HFFc6 (cell line): Measurements from ENCODE around the gene OCA2. TPM values are rescaled to one million over a fixed set of nuclear protein-coding genes. Genes with fewer than 3 reads are reported as not detected.

Experiments used
- DNase-seq: peaks from one replicate; pipeline ENCODE4 v3.0.0-alpha.2; 2018
- H3K27ac Mint-ChIP-seq: 2 replicates; pipeline ENCODE4 v1.8.0; 2020; ENCODE audit warnings: mild to moderate bottlenecking, mixed read lengths
- H3K27me3 Mint-ChIP-seq: 2 replicates; pipeline ENCODE4 v1.8.0; 2021; ENCODE audit warnings: mild to moderate bottlenecking, moderate library complexity, mixed read lengths; ENCODE audit not compliant: insufficient read depth
- H3K36me3 Mint-ChIP-seq: 2 replicates; pipeline ENCODE4 v1.8.0; 2021; ENCODE audit warnings: low read depth, mixed read lengths
- H3K4me1 Mint-ChIP-seq: 2 replicates; pipeline ENCODE4 v1.8.0; 2020; ENCODE audit warnings: low read depth, mixed read lengths
- H3K4me3 Mint-ChIP-seq: 2 replicates; pipeline ENCODE4 v1.8.0; 2020; ENCODE audit warnings: mild to moderate bottlenecking, moderate library complexity, mixed read lengths
- H3K9me3 Mint-ChIP-seq: 2 replicates; pipeline ENCODE4 v1.8.0; 2020; ENCODE audit warnings: mild to moderate bottlenecking, mixed read lengths
- total RNA-seq, 6 experiments: library from RNA; stranded (reverse); fragmentation: NEBNext Ultra II Directional; extraction: Animal tissue kit (Norgen Biotek cat#: 25700); gene quantifications; 2 replicates in 1 of 6; 3 replicates in 5 of 6; pipeline ENCODE4 v1.2.3, GENCODE V29; 2021
- TF ChIP-seq, protein P1 (sequence below): fragments of 200-600 bp; sonication (generic); IDR thresholded peaks from 2 replicates; pipeline ENCODE4 v1.5.0; 2021; ENCODE audit warnings: antibody characterized with exemption, mild to moderate bottlenecking

Gene OCA2
- total RNA-seq, 6 experiments from 2014 or later: not detected

DNA sequence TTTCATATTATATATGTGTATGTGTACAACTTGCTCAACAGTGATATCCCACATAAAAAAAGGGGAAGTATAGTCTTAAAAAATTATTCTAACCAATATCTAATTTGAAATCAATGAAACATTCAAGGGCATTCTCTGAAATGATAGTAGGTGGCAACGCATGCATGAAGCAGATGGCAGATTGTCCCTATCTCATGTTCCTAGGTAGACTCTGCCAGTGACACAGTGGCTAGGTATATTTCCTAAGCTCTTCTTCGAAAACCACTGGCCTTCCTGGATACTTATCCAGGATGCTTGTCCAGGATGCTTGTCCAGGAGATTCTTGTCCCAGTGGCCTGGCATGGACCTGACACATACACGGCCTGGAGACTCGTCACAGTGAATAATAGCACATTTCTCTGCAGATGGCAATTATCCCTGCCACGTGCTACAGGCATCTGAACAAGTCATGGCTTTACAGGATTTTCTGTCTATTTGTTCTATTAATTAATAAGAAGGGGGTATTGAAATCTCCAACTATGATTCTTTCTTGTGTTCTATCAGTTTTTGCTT lies 54.9 kb downstream of the OCA2 start:
- Mint-ChIP-seq H3K36me3 (no peaks in the 10 kb centered on the region), H3K9me3 (0 out of 2 replicates have a peak, but pooled peaks cover 3% of the 10 kb centered on the region), H3K27ac (no peak overlapping the region), H3K4me3 (no peak overlapping the region), H3K27me3 (peaks cover 1% of the 10 kb centered on the region; the same call in 1 of the 2 replicates), H3K4me1 (no peaks in the 10 kb centered on the region)
- TF ChIP-seq, protein P1, sequence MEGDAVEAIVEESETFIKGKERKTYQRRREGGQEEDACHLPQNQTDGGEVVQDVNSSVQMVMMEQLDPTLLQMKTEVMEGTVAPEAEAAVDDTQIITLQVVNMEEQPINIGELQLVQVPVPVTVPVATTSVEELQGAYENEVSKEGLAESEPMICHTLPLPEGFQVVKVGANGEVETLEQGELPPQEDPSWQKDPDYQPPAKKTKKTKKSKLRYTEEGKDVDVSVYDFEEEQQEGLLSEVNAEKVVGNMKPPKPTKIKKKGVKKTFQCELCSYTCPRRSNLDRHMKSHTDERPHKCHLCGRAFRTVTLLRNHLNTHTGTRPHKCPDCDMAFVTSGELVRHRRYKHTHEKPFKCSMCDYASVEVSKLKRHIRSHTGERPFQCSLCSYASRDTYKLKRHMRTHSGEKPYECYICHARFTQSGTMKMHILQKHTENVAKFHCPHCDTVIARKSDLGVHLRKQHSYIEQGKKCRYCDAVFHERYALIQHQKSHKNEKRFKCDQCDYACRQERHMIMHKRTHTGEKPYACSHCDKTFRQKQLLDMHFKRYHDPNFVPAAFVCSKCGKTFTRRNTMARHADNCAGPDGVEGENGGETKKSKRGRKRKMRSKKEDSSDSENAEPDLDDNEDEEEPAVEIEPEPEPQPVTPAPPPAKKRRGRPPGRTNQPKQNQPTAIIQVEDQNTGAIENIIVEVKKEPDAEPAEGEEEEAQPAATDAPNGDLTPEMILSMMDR: no peak
- DNase-seq: no peak

DNA sequence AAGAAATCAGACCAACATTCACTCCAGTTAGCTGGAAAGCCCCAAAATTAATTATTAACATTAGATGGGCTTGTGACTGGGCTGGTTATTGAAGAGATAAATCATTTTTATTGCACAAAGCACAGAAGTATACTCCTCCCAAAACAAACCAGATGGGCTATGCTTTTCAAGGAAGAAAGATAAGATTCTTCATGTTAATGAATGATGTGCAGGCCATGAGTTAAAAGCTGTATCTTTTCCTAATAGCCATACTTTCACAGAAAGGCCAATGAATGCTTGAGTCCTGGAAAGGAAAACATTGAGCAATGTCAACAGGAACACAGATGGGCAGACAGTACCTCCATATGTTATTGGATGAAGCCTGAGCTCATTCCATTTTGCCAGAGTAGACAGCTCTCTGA lies 55.4 kb downstream of the OCA2 start:
- Mint-ChIP-seq H3K36me3 (no peaks in the 10 kb centered on the region), H3K4me3 (no peak overlapping the region), H3K27me3 (peaks cover 1% of the 10 kb centered on the region; the same call in 1 of the 2 replicates), H3K9me3 (peaks cover 4% of the 10 kb centered on the region; the same call in 1 of the 2 replicates), H3K4me1 (no peaks in the 10 kb centered on the region), H3K27ac (no peak overlapping the region)
- TF ChIP-seq, protein P1: no peak
- no peak for DNase-seq

DNA sequence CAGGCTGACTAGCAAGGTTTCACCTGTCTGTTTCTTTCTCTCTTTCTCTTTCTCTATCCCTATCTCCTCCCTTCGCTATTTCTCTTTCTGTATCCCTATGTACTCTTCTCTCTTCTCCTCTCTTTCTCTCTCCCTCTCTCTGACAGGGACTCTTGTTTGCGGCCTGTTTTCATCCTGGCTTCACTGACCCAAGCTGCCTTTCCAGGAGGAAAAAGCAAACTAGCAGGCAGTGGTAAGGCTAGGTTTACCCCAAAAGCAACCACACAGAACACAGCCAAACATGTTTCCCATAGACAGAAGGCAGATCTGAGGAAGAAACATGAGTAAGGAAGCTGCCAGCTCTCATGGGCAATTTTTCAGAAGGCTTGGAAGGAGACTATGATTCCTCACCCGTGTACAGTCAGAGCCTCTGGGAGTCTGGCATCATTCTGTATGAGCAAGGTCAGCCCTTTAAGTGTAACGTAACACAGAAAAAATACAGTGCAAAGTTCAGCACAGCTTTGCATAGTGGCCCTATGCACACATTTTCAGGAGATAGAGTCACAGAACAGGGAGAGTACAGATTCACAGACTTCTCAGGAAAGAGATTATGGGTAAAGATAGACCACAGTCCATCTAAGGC lies 61.0 kb downstream of the OCA2 start:
- H3K4me1 Mint-ChIP-seq: no peaks in the 10 kb centered on the region
- no peaks in the 10 kb centered on the region for H3K36me3 Mint-ChIP-seq
- TF ChIP-seq, protein P1: no peak
- no peaks in the 10 kb centered on the region; the same call in 1 of the 2 replicates for H3K27me3 Mint-ChIP-seq
- no peak overlapping the region for H3K27ac Mint-ChIP-seq
- DNase-seq: no peak
- peaks cover 19% of the 10 kb centered on the region; the same call in 1 of the 2 replicates for H3K9me3 Mint-ChIP-seq
- no peak overlapping the region for H3K4me3 Mint-ChIP-seq

DNA sequence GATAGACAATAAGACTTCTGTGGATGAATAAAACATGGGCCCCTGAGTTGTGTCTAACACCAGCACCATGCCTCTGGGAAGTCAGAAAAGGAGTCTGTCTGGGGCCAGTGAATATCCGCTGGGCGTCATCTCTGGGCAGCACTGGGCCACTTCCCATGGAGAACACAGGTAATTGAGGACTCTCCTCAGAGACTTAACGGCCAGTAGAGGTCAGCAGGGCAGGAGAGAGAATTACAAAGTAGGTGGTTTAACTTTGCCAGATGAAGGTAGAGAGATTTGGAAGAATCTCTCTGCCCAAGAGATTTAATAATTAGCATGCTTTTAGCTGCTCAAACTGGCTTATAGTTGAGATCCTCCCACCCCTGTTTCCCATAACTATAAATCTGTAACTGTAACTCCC lies 65.7 kb downstream of the OCA2 start:
- TF ChIP-seq, protein P1: no peak
- Mint-ChIP-seq H3K4me1 (no peaks in the 10 kb centered on the region), H3K4me3 (no peak overlapping the region), H3K9me3 (peaks cover 26% of the 10 kb centered on the region), H3K27ac (no peak overlapping the region), H3K27me3 (no peaks in the 10 kb centered on the region; the same call in 1 of the 2 replicates), H3K36me3 (no peaks in the 10 kb centered on the region)
- no peak for DNase-seq

DNA sequence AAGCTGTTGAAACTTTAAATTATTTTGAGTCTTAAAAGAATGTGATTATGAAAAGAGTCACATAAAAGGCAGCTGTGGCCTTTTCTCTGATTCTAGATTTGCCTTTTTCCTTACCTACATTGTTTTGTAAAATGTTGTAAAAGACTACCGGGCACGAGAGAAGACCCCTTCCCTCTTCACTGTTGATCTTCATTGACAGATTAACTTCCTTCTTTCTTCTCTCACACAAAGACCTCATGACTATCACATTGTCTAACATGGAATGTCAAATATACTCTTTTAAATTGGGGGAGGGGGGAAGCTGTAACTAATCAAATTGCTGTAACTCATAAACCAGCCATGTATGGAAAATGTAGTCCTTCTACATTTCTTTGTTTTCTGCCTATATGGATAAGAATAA lies 68.3 kb downstream of the OCA2 start:
- Mint-ChIP-seq H3K36me3 (no peaks in the 10 kb centered on the region), H3K4me3 (no peak overlapping the region), H3K27ac (no peak overlapping the region), H3K4me1 (no peaks in the 10 kb centered on the region), H3K9me3 (peaks cover 18% of the 10 kb centered on the region), H3K27me3 (no peaks in the 10 kb centered on the region)
- DNase-seq: no peak
- TF ChIP-seq, protein P1: no peak
